ENCODE results near the gene AEBP1.

The AEBP1 gene

GRCh38 chr7:44102846-44103565 is 1.1 kb upstream of the AEBP1 start:
- in situ Hi-C loops (cut with MboI; ENCODE audit: low sequenced_read_pairs) = no loop called here

DNA sequence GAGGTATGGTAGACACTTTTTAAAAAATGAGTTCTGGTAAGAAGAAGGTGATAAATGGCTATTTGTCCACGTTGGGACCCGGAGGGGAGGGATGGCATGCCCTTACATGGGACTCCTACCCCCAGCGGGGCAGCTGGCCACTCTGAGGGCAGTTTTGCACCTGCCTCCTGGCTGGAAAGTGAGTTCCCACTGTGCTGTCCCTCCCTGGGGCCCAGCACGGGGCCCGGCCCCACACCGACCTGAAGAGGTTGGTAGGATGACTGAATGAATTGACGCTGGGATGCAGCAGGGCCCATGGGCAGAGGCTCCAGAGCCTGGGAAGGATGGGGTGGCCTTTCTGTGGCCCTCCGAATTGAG is 601 bp upstream of the AEBP1 start:
- in situ Hi-C loops (cut with MboI; ENCODE audit: low sequenced_read_pairs) = no loop called here

DNA sequence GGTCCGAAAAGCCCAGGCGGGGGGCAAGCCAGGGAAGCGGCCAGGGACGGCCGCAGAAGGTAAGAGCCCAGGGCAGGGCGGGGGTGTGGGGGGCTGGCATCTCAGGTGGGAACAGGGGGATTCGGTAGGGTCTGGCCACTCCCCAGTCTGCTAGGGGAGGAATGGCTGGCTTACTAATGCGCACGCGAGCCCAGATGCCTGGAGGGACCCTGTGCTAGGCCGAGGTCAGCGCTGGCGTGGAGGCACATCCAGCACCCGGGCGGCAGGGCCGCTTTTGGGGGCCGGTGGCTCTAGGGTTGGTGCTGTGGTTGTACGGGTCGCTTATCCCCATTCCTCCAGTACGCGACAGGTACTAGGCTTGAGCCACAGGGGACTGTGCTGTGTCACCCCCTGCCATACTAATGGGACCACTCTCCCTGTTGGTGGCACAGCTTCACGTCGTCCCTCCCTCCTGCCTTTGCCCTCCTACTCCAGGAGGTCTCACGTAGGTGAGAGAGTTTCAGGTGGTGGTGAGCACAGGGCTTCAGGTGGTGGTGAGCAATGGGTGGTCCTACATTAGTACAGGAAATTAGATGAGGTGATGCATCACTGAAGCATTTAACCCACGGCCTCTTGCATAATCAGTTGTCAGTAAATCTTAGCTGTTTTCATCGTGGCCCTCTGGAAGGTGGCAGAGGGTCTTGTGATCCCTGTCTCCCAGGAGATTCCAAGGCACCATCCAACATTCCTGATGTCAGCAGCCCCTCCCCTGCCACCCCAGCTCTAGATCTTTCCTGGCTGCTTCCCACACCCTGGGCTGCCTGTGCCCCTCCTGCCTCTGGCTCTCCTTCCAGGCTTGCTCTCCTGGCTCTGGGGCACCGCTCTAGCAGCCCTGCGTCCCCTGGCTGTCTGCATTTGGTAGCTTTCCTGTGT is 971 bp downstream of the AEBP1 start:
- in situ Hi-C loops (cut with MboI; ENCODE audit: low sequenced_read_pairs) = no loop called here

GRCh38 chr7:44105832-44106231 is 1.7 kb downstream of the AEBP1 start:
- in situ Hi-C loops (cut with MboI; ENCODE audit: low sequenced_read_pairs) = no loop called here

DNA sequence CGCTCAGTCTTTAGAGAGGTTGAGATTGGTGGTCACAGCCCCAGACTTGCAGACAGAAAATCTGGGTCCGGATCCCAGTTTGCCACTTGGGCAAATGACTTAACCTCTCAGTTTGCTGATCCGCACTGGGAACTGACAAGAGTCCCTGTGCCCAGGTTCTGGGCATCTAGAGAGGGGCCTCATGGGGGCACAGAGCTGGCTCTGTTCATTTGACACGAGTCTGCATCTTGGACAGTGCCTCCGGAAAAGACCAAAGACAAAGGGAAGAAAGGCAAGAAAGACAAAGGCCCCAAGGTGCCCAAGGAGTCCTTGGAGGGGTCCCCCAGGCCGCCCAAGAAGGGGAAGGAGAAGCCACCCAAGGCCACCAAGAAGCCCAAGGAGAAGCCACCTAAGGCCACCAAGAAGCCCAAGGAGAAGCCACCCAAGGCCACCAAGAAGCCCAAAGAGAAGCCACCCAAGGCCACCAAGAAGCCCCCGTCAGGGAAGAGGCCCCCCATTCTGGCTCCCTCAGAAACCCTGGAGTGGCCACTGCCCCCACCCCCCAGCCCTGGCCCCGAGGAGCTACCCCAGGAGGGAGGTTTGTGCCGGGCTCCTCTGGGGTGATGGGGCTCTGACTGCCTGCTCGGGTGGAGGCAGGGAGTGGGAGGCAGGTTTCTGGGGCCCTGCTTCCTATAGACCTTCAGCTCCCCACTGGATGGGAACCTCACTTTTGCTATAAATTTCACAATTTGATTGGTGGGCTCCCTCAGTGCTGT is 2.3 kb downstream of the AEBP1 start:
- in situ Hi-C loops (cut with MboI; ENCODE audit: low sequenced_read_pairs) = no loop called here

DNA sequence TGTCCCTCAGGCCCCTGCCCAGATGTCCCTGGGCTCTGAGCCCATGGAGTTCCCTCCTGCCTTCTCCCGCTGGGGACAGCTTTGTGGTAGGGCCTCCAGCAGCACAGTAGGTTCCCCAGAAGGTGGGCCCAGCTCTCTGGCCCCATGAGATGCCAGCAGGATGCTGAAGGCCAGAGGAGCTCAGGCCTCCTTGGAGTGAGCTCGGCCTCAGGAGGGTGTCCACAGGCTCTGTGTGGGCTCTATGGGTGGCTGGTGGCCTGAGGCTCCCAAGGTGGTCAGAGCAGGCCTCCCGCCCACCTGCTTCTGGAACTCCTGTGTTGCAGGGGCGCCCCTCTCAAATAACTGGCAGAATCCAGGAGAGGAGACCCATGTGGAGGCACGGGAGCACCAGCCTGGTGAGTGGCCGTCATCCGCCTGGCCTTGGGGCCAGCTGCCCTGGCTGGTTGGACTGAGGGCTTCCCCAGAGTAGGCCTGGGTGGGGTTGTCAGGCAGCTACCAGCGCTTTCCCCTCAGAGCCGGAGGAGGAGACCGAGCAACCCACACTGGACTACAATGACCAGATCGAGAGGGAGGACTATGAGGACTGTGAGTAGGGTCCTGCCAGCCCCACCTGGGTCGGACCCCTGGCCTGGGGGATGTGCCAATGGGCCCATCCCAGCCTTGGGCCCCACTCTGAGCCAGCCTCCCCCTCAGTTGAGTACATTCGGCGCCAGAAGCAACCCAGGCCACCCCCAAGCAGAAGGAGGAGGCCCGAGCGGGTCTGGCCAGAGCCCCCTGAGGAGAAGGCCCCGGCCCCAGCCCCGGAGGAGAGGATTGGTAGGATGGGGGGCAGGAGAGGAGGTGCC is 3.2 kb downstream of the AEBP1 start:
- in situ Hi-C loops (cut with MboI; ENCODE audit: low sequenced_read_pairs) = no loop called here

- in situ Hi-C loops (cut with MboI; ENCODE audit: low sequenced_read_pairs) = no loop called here
Measured at GRCh38 chr7:44107961-44108767, 4.0 kb downstream of the AEBP1 start.

- in situ Hi-C loops (cut with MboI; ENCODE audit: low sequenced_read_pairs) = no loop called here
Measured at GRCh38 chr7:44108768-44109750, 4.9 kb downstream of the AEBP1 start.

- in situ Hi-C loops (cut with MboI; ENCODE audit: low sequenced_read_pairs) = no loop called here
Measured at GRCh38 chr7:44109991-44110390, 5.8 kb downstream of the AEBP1 start.

GRCh38 chr7:44110719-44111635 is 6.8 kb downstream of the AEBP1 start:
- in situ Hi-C loops (cut with MboI; ENCODE audit: low sequenced_read_pairs) = no loop called here

DNA sequence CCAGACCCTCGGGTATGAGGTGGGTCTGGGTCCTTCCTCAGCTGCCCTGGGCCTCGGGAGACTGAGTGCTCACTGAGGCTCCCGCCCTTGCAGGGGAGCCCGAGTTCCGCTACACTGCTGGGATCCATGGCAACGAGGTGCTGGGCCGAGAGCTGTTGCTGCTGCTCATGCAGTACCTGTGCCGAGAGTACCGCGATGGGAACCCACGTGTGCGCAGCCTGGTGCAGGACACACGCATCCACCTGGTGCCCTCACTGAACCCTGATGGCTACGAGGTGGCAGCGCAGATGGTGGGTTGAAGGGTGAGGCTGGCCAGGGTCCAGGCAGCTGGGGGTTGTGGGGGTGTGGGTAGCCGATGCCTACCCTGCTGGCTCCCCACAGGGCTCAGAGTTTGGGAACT is 7.6 kb downstream of the AEBP1 start:
- in situ Hi-C loops (cut with MboI; ENCODE audit: low sequenced_read_pairs) = no loop called here

DNA sequence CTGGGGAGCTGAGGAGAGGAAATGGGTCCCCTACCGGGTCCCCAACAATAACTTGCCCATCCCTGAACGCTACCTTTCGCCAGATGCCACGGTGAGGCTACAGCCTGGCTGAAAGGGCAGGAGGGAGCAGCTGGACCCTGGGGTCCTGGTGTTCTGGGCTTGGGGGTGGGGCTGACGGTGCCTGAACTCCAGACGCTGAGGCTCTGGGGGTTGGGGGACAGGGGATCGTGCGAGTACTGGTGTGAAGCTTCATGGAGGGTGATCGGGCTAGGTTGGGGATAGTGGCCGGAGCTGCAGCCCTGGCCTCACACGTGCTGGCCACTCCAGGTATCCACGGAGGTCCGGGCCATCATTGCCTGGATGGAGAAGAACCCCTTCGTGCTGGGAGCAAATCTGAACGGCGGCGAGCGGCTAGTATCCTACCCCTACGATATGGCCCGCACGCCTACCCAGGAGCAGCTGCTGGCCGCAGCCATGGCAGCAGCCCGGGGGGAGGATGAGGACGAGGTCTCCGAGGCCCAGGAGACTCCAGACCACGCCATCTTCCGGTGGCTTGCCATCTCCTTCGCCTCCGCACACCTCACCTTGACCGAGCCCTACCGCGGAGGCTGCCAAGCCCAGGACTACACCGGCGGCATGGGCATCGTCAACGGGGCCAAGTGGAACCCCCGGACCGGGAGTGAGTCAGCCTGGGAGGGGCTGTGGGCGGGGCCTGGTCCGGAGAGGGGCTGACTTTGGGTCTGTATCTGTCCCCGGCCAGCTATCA is 8.3 kb downstream of the AEBP1 start:
- in situ Hi-C loops (cut with MboI; ENCODE audit: low sequenced_read_pairs) = no loop called here

GRCh38 chr7:44112997-44113763 is 9.0 kb downstream of the AEBP1 start:
- in situ Hi-C loops (cut with MboI; ENCODE audit: low sequenced_read_pairs) = no loop called here

DNA sequence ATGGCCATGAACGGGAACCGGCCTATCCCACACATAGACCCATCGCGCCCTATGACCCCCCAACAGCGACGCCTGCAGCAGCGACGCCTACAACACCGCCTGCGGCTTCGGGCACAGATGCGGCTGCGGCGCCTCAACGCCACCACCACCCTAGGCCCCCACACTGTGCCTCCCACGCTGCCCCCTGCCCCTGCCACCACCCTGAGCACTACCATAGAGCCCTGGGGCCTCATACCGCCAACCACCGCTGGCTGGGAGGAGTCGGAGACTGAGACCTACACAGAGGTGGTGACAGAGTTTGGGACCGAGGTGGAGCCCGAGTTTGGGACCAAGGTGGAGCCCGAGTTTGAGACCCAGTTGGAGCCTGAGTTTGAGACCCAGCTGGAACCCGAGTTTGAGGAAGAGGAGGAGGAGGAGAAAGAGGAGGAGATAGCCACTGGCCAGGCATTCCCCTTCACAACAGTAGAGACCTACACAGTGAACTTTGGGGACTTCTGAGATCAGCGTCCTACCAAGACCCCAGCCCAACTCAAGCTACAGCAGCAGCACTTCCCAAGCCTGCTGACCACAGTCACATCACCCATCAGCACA is 9.7 kb downstream of the AEBP1 start:
- in situ Hi-C loops (cut with MboI; ENCODE audit: low sequenced_read_pairs) = no loop called here

- in situ Hi-C loops (cut with MboI; ENCODE audit: low sequenced_read_pairs) = no loop called here
Measured at GRCh38 chr7:44114586-44115310, 10.6 kb downstream of the AEBP1 start.
